Tibial artery (tissue), 4 donors: Measurements from ENCODE around the gene HSD17B7.
"Not testable (repeated sequence)": the region's sequence is repeated elsewhere in the genome, so short reads cannot be mapped to it uniquely, and the experiment has no call there.

ENCODE experiments used
- DNase-seq, 2 donors: peaks; one replicate each; pipeline ENCODE4 v3.0.0-alpha.2; 2019
- H3K27ac ChIP-seq, 2 donors: fragments of 200-600 bp; sonication (generic) in 1 of 2; 1 replicate in 1 of 2; 2 replicates in 1 of 2; pipeline ENCODE4 v1.5.1; 2018 to 2019; ENCODE audit warnings: mild to moderate bottlenecking in 1 of 2
- H3K27me3 ChIP-seq, 2 donors: fragments of 200-600 bp; sonication (generic) in 1 of 2; one replicate each; pipeline versions ENCODE4 v1.5.1 to v1.6.0; 2016 to 2019
- H3K36me3 ChIP-seq, 3 donors: fragments of 200-600 bp; sonication (generic) in 2 of 3; one replicate each; pipeline ENCODE4 v1.5.1; 2016 to 2019; ENCODE audit warnings: mild to moderate bottlenecking in 2 of 3
- H3K4me1 ChIP-seq, 4 donors: fragments of 200-600 bp; sonication (generic) in 2 of 4; 1 replicate in 3 of 4; 2 replicates in 1 of 4; pipeline ENCODE4 v1.5.1; 2016 to 2019
- H3K4me3 ChIP-seq, 2 donors: fragments of 200-600 bp; sonication (generic) in 1 of 2; 1 replicate in 1 of 2; 2 replicates in 1 of 2; pipeline ENCODE4 v1.5.1; 2018 to 2019; ENCODE audit warnings: mild to moderate bottlenecking in 2 of 2
- H3K9me3 ChIP-seq, 3 donors: fragments of 200-600 bp; sonication (generic) in 1 of 3; one replicate each; pipeline ENCODE4 v1.5.1; 2016 to 2019
- intact Hi-C: fragments of 100-400 bp; cut with DNase I; formaldehyde crosslinking; loops from one replicate; pipeline ENCODE4 v1.15.0; 2023; ENCODE audit warnings: low total_unique reads
- TF ChIP-seq, protein P1 (sequence below), 2 experiments: fragments of 200-600 bp in 1 of 2; fragments of 450-650 bp in 1 of 2; IDR thresholded peaks; one replicate each; pipeline ENCODE4 v1.5.1; 2017 to 2019; ENCODE audit warnings: antibody characterized with exemption in 2 of 2, mild to moderate bottlenecking in 1 of 2, moderate library complexity in 1 of 2

The HSD17B7 gene

DNA sequence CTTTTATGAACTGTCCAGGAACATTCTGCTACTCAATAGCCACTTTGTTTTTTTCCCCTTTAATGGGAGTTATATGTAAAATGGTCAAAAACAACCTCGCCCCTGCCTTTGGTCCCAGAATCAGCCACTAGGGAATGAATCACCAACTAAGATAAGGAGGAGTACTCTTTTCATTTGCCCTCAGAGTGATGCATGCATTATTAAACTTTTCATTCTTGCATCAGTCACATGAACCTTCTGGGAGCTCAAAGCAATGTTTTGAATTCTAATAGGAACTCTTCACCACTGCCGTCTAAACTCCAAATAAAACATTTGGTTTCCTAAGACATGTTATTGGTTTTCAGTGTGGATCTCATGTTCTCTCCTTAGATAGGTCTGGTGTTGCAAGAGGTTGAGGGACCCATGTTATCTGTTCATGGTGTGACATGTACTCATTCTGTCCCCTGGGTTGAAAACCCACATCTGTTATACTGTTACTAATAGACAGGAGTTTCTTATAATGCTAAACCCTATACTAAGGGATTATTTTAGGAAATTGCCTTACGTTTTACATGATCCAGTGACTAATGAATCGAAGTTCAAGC, 17.8 kb upstream of the HSD17B7 start:
- peaks cover 48 to 74% (median 67%) of the 10 kb centered on the region in 3 donors for H3K36me3 ChIP-seq
- H3K4me1 ChIP-seq, result no peaks in the 10 kb centered on the region
- peak overlapping the region in 1 of 2 donors; percentile 13 for H3K27ac ChIP-seq
- intact Hi-C loops, result loop anchor here (10.0 kb wide), 1 partner anchor 158 kb away; no protein-coding TSS in a partner anchor
- no peak overlapping the region for H3K4me3 ChIP-seq
- H3K27me3 ChIP-seq, result no peaks in the 10 kb centered on the region
- no peaks in the 10 kb centered on the region for H3K9me3 ChIP-seq
- peak in 1 of 2 donors; percentile 65 for DNase-seq
- TF ChIP-seq, protein P1, sequence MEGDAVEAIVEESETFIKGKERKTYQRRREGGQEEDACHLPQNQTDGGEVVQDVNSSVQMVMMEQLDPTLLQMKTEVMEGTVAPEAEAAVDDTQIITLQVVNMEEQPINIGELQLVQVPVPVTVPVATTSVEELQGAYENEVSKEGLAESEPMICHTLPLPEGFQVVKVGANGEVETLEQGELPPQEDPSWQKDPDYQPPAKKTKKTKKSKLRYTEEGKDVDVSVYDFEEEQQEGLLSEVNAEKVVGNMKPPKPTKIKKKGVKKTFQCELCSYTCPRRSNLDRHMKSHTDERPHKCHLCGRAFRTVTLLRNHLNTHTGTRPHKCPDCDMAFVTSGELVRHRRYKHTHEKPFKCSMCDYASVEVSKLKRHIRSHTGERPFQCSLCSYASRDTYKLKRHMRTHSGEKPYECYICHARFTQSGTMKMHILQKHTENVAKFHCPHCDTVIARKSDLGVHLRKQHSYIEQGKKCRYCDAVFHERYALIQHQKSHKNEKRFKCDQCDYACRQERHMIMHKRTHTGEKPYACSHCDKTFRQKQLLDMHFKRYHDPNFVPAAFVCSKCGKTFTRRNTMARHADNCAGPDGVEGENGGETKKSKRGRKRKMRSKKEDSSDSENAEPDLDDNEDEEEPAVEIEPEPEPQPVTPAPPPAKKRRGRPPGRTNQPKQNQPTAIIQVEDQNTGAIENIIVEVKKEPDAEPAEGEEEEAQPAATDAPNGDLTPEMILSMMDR (IDR thresholded peaks at IDR 0.05), result no peak

DNA sequence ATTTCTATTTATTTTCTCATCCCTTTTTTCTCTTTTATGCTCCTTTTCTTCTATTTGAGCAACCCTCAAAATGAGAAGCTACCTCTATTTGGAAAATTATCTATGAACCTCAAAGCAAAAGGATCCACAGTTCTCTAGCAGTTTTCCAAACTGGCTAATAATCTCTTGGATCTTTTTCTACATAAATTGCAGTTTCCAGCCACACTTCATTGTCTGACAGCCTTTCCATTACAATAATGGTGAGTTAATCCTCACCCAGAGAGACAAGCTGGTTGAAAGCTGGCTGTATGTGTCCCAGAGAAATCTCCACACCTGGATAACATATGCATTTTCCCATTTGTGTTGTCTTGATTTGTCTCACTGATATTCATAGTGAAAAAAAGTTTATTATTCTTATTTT, 16.5 kb upstream of the HSD17B7 start:
- intact Hi-C loops, result loop anchor here (10.0 kb wide), 1 partner anchor 159 kb away; no protein-coding TSS in a partner anchor
- TF ChIP-seq, protein P1 (IDR thresholded peaks at IDR 0.05), result no peak
- peaks cover 40 to 72% (median 70%) of the 10 kb centered on the region in 3 donors for H3K36me3 ChIP-seq
- H3K4me3 ChIP-seq, result no peak overlapping the region
- H3K27me3 ChIP-seq, result no peaks in the 10 kb centered on the region
- no peak overlapping the region for H3K27ac ChIP-seq
- no peaks in the 10 kb centered on the region for H3K4me1 ChIP-seq
- H3K9me3 ChIP-seq, result no peaks in the 10 kb centered on the region
- no peak for DNase-seq

DNA sequence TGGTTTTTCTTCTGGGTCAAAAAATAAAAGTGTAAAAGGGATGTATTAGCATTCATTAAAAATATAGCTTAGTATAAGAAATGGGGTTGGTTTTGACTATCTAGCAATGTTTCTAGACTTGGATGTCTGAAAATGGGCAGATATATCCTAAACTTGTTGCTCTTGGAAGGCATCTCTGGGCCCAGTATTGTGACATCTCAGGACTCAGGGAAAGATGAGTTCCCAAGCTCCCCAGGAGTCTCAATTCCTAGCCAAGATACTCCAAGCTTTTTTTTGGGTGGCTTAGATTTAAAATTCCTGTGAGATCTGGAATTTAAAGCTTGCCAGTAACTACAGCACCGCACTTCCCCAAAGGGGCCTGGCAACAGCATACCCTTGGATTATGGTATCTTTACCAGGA, 11.5 kb upstream of the HSD17B7 start:
- intact Hi-C loops, result loop anchor here (10.0 kb wide), 1 partner anchor 164 kb away; no protein-coding TSS in a partner anchor
- no peaks in the 10 kb centered on the region for H3K9me3 ChIP-seq

DNA sequence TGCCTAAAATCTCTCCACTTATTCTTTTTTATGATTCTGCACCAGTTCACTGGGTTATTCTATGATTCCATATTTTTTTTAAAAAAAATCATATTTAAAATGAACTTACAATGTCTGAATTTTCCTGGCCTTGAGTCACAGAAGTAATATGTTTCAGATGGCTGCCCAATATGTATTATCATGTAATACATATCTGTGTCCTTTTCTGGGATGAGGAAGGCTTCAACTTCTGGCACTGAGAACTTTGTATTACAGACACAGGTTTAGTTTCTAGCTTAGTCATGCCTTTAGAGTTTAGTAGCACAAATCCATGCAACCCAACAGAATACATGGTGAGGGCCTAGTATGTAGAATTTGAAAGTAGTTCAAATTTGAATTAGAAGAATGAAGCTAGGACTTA, 7.8 kb upstream of the HSD17B7 start:
- no peak overlapping the region for H3K4me3 ChIP-seq
- no peak for DNase-seq

More for the DNA sequence above, 11.5 kb upstream of the HSD17B7 start:
- H3K36me3 ChIP-seq, result peaks cover 28 to 60% (median 52%) of the 10 kb centered on the region in 3 donors
- no peaks in the 10 kb centered on the region for H3K27me3 ChIP-seq
- H3K4me1 ChIP-seq, result no peaks in the 10 kb centered on the region
- TF ChIP-seq, protein P1 (IDR thresholded peaks at IDR 0.05), result no peak
- H3K4me3 ChIP-seq, result no peak overlapping the region
- H3K27ac ChIP-seq, result no peak overlapping the region
- peak in 1 of 2 donors; percentile 45 for DNase-seq

DNA sequence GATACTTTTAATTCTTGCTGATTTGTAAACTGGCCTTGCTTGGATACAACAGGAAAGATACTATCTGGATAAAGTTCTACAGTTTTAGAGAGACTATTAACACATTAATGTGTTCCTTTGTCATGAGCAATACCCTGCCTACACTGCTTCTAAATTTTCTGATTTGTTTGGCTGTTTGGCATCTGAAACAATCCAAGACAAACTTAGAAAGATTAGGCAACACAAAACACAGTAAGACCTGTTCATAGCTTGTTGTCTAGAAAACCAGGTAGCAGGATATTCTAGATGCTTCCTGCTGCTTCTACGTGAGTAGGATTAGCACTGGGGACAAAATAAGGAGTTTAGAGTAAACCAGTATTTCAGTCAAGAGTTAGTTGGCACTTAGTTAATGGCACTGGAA, 5.6 kb upstream of the HSD17B7 start:
- H3K4me3 ChIP-seq, H3K27me3 ChIP-seq, H3K27ac ChIP-seq, H3K4me1 ChIP-seq, H3K9me3 ChIP-seq, DNase-seq, intact Hi-C loops: not testable (repeated sequence)
- H3K36me3 ChIP-seq, result peaks cover 14 to 20% (median 20%) of the 10 kb centered on the region in 3 donors

More for the DNA sequence above, 7.8 kb upstream of the HSD17B7 start:
- Histone ChIP-seq H3K36me3 (peaks cover 14 to 40% (median 38%) of the 10 kb centered on the region in 3 donors), H3K9me3 (no peaks in the 10 kb centered on the region), H3K4me1 (no peaks in the 10 kb centered on the region), H3K27ac (no peak overlapping the region), H3K27me3 (no peaks in the 10 kb centered on the region)
- TF ChIP-seq, protein P1 (IDR thresholded peaks at IDR 0.05), result no peak
- intact Hi-C loops, result no loop called here

DNA sequence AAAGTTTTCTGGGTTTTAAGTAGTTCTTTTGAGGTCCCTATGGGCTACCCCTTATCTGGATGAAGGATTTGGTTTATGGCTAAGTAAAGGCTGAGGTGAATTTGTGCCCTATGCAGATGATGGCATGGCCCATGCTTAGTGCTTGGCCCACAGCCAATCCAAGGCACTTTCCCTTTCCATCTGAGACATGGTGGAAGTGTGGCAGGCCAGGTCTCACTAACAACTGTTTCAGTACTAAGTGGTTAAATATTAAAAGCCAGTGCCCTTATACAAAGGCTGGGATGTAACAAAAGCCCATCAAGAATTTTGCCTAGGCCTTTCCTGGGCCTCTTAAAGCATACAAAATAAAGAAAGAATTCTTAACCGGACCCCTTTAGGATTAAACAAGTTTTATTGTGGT, 1.7 kb upstream of the HSD17B7 start:
- intact Hi-C loops, H3K36me3 ChIP-seq, H3K27ac ChIP-seq, H3K4me3 ChIP-seq, H3K9me3 ChIP-seq, DNase-seq, H3K27me3 ChIP-seq, H3K4me1 ChIP-seq: not testable (repeated sequence)

DNA sequence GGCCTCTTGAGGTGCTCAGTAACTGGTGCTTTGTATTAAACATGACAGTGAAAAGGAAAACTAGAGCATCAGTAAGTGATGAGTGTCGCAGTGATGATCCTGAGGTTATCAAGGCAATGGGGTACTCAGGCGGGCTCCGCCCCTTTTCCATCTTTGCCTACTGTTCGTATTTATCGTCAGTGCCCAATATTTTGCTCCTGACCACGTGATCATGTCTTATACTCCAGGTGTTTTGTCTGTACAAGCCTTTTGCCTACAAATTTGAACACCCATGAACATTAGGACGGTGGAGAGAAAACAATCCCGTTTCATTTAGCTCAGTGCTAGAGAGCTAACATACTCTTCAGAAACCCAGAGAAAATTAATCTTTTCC, 469 bp downstream of the HSD17B7 start:
- H3K36me3 ChIP-seq, intact Hi-C loops, DNase-seq, H3K9me3 ChIP-seq, H3K4me1 ChIP-seq, H3K27me3 ChIP-seq: not testable (repeated sequence)
- H3K4me3 ChIP-seq, result peak overlapping the region; percentile 51
- peak overlapping the region; percentile 80 to 84 for H3K27ac ChIP-seq

DNA sequence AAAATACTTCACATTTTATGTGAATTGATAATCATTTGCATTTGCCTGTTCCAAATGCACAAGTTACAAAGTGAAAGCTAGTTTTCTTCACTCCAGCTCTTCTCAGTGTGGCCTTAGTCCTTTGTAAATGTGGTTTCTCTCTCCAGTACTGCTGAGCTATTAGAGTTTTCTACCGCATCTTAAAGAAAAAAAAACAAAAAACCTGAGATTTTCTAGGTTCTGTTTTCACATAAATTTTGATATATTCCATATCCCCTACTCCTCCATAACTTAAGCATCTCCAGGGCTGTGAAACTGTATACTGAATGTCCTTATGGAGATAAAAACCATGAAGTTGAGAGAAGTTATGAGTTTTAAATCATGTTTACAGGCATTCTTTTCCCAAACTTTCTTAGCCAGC, 3.8 kb downstream of the HSD17B7 start:
- H3K27ac ChIP-seq, H3K9me3 ChIP-seq, DNase-seq, H3K4me1 ChIP-seq, H3K4me3 ChIP-seq, intact Hi-C loops, H3K27me3 ChIP-seq: not testable (repeated sequence)
- H3K36me3 ChIP-seq, result peaks cover 3 to 17% (median 5%) of the 10 kb centered on the region in 3 donors

DNA sequence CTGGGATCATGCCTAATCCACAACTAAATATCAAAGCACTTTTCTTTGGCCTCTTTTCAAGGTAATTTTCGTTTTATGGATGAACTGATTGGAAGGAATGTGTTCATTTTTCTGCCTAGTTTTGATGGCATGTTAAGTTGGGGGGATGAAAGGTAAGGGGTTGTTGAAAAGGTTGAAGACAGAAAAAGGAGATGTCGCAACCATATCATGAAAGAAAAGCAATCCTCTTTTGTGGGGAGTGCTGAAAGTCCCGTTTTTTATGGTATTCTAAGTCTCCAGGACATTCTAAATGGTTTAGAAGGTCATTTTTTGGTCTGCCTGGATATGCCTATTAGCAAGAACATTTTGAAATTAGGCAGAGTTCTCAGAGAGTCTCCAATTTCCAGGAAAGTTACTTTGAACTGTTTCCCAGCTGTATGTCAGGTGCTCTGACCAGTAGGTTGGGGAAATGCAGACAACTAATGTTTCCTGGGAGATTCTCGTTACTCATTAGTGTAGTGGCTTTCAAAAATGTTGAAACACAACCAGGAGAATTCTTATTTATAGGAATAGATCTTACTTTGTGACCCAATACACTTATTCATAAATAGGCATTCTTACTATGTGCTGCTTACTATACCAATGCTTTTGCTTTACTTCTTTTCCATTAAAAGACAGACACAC, 6.2 kb downstream of the HSD17B7 start:
- not testable (repeated sequence) for H3K4me1 ChIP-seq, H3K27me3 ChIP-seq, H3K27ac ChIP-seq, H3K9me3 ChIP-seq, DNase-seq, H3K4me3 ChIP-seq
- intact Hi-C loops, result loop anchor here (2.0 kb wide), 1 partner anchor 184 kb away; no protein-coding TSS in a partner anchor
- H3K36me3 ChIP-seq, result peaks cover 16 to 32% (median 19%) of the 10 kb centered on the region in 3 donors
